ENCODE measurements around the gene GINS2.

Gene GINS2

GRCh38 chr16:85653290-85653891 is 35.4 kb downstream of the GINS2 start:
- DNase-seq (ENCODE audit: low read depth) = no peak

- no peak for DNase-seq (ENCODE audit: low read depth)
These were observed 36.1 kb downstream of the GINS2 start for GRCh38 chr16:85652431-85653221.

GRCh38 chr16:85651629-85652430 is 36.9 kb downstream of the GINS2 start:
- no peak for DNase-seq (ENCODE audit: low read depth)

- DNase-seq (ENCODE audit: low read depth) = no peak
These were observed 37.7 kb downstream of the GINS2 start for GRCh38 chr16:85650844-85651628.

GRCh38 chr16:85650135-85650843 is 38.5 kb downstream of the GINS2 start:
- no peak for DNase-seq (ENCODE audit: low read depth)

- no peak for DNase-seq (ENCODE audit: low read depth)
These were observed 39.2 kb downstream of the GINS2 start for GRCh38 chr16:85649411-85650134.

- DNase-seq (ENCODE audit: low read depth) = no peak
These were observed 39.9 kb downstream of the GINS2 start for GRCh38 chr16:85648805-85649204.

- no peak for DNase-seq (ENCODE audit: low read depth)
These were observed 40.6 kb downstream of the GINS2 start for GRCh38 chr16:85648070-85648714.

- DNase-seq (ENCODE audit: low read depth) = no peak
These were observed 41.8 kb downstream of the GINS2 start for GRCh38 chr16:85646976-85647375.

GRCh38 chr16:85646358-85646907 is 42.3 kb downstream of the GINS2 start:
- DNase-seq (ENCODE audit: low read depth) = no peak

- DNase-seq (ENCODE audit: low read depth) = no peak
These were observed 43.6 kb downstream of the GINS2 start for GRCh38 chr16:85645021-85645589.

GRCh38 chr16:85644093-85644712 is 44.6 kb downstream of the GINS2 start:
- no peak for DNase-seq (ENCODE audit: low read depth)

GRCh38 chr16:85643631-85644030 is 45.1 kb downstream of the GINS2 start:
- no peak for DNase-seq (ENCODE audit: low read depth)

GRCh38 chr16:85642762-85643358 is 45.9 kb downstream of the GINS2 start:
- no peak for DNase-seq (ENCODE audit: low read depth)

GRCh38 chr16:85641776-85642176 is 47.0 kb downstream of the GINS2 start:
- no peak for DNase-seq (ENCODE audit: low read depth)

- DNase-seq (ENCODE audit: low read depth) = no peak
These were observed 47.4 kb downstream of the GINS2 start for GRCh38 chr16:85641305-85641704.

- DNase-seq (ENCODE audit: low read depth) = no peak
These were observed 48.2 kb downstream of the GINS2 start for GRCh38 chr16:85640585-85640984.

- no peak for DNase-seq (ENCODE audit: low read depth)
These were observed 48.5 kb downstream of the GINS2 start for GRCh38 chr16:85640254-85640558.

All from stimulated activated CD8-positive, alpha-beta memory T cell treated with anti-CD3 and anti-CD28 coated beads, Interleukin-15, amount 100 ng/mL, for 1 hour (primary cell).